A549 treated with Hydrocortisone at 1 μM for 4 hours (cell line): ENCODE results near the gene NUDT6. TPM values are rescaled to one million over a fixed set of nuclear protein-coding genes. Genes with fewer than 3 reads are reported as not detected.

Experiments
- total RNA-seq: library from RNA; stranded (reverse); fragments of 200-300 nt; extraction: Qiagen RNA extraction; gene quantifications from 5 replicates; pipeline ENCODE4 v1.2.3, GENCODE V29; 2022

The NUDT6 gene, protein sequence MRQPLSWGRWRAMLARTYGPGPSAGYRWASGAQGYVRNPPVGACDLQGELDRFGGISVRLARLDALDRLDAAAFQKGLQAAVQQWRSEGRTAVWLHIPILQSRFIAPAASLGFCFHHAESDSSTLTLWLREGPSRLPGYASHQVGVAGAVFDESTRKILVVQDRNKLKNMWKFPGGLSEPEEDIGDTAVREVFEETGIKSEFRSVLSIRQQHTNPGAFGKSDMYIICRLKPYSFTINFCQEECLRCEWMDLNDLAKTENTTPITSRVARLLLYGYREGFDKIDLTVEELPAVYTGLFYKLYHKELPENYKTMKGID
- total RNA-seq, result 6.6 to 7.2 TPM (median 6.7 TPM) in 5 replicates

DNA sequence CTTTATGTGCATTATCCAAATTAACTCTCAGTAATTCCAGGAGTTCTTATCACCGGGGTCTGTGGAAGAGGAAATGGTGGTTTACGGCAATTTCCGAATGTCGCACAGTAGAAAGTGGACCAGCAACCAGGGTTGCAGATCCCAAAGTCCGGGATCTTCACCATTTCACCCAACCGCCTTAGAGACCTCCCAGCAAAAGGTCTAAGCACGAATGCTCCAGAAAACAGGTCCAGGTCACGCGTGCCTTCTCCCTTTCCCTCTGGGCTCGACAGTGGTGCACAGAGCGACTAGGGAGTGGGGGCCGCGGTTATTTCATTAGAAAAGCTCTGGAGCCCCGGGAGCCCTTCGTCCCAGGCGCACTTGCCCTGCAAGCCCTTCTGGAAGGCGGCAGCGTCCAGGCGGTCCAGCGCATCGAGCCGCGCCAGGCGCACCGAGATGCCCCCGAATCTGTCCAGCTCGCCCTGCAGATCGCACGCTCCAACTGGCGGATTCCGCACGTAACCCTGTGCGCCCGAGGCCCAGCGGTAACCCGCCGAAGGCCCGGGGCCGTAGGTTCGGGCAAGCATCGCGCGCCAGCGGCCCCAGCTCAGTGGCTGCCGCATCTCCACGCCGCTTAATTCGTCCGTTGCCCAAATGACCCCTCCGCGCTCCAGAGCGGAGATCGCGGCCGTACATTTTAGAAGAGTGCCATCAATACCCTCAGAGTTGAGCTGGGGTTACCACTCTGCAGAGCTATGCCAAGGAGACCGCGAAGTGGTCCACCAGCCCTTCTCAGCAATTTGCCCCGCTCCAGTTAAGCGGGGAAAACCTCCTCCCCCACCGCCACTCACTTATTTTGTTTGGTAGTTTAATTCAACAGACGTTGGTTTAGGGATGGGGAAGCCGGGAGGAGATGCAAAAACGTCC lies at the start of gene NUDT6:
Gene NUDT6, minus strand, starts transcription at position 627 of the 906 bp plus-strand sequence. Its CDS starts 25 bp downstream, at position 602.

Other genes starting within 250 kb of the NUDT6 start
- gene BBS12, start 189.9 kb downstream of the NUDT6 start, total RNA-seq, result 2.0 to 3.1 TPM (median 2.8 TPM) in 5 replicates
- 33.6 to 51.5 TPM (median 48.4 TPM) in 5 replicates for gene FGF2, start 95.8 kb downstream of the NUDT6 start, total RNA-seq